NB4 (cell line): Measurements from ENCODE around the gene IL25.

Experiments used
- CTCF ChIP-seq: IDR thresholded peaks from one replicate; pipeline ENCODE4 v1.5.1; 2012; ENCODE audit warnings: low read depth, low read length
- POLR2A ChIP-seq: IDR thresholded peaks from 2 replicates; pipeline ENCODE4 v1.6.1; 2011; ENCODE audit warnings: mild to moderate bottlenecking; ENCODE audit not compliant: insufficient read length; ENCODE audit errors: extremely low read depth

DNA sequence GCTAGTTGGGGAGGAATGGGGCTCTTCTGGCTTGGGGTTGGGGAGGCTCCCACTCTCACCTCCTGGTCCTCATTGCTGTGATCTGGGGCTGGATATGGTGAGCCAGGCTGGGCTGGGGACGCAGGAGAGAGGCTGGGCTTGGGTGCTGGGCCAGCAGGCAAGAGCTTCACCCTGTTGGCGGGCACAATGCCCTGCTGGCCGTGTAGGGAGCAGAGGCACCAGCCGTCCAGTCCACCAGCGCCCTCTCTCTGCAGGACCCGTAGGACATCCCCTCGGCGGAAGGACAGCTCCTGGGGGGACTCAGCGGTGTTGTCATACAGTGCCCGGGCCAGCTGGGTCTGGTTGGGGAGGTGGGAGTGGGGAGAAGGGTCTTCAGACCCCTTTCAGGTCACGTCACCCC, 12.1 kb upstream of the IL25 start:
- TF ChIP-seq CTCF (peak; percentile 19), POLR2A (no peak)
